ENCODE results near the gene EID1.
A peak's percentile ranks its signal among the peaks of the same experiment; 100 is the strongest.
"Not testable (repeated sequence)": the region's sequence is repeated elsewhere in the genome, so short reads cannot be mapped to it uniquely, and the experiment has no call there.

EID1 gene, protein sequence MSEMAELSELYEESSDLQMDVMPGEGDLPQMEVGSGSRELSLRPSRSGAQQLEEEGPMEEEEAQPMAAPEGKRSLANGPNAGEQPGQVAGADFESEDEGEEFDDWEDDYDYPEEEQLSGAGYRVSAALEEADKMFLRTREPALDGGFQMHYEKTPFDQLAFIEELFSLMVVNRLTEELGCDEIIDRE

DNA sequence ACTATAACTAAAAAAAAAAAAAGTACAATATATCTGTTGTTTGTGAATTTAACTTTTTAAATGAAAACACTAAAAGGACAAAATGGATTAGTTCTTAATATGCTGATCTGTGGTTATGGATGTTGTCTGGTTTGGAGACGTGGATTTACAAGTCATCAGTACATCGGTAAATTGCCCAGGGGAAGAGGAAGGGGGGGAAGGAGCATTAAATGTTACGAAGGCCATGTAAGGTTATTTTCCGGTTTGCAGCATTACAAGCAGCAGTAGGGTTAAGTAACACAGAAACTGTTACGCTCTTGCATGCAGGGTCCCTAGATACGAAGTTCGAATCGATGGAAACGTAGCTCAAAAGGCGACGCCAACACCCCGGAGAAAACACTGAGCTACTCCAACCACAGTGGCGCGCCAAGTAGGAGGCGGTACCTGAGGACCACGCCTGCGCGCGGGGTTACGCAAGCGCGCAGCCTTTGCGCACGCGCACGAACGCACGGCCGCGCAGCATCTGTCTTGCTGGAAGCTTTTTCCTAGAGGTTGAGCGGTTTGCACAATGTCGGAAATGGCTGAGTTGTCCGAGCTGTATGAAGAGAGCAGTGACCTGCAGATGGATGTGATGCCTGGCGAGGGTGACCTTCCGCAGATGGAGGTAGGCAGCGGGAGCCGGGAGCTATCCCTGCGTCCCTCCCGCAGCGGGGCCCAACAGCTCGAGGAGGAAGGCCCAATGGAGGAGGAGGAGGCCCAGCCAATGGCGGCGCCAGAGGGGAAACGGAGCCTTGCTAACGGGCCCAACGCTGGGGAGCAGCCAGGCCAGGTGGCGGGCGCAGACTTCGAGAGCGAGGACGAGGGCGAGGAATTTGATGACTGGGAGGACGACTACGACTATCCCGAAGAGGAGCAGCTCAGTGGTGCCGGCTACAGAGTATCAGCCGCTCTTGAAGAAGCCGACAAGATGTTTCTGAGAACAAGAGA, at the start of gene EID1:
Gene EID1 (plus strand): TSS at position 505 of the 966 bp plus-strand sequence. CDS start 43 bp downstream, at position 548.
- DNase-seq = peak; percentile 86

DNA sequence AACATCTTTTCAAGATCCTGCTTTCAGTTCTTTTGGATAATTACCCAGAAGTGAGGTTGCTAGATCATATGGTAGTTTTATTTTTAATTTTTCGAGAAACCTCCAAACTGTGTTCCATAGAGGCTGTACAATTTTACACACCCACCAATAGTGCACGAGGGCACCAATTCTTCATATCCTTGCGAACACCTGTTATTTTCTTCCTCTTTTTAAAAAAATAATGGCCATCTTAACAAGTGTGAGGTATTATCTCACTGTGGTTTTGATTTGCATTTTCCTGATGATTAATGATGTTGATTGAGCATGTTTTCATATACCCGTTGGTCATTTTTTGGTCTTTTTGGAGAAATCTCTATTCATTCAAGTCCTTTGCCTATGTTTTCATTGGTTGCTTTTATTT, 49.5 kb upstream of the EID1 start:
- no peak for DNase-seq

DNA sequence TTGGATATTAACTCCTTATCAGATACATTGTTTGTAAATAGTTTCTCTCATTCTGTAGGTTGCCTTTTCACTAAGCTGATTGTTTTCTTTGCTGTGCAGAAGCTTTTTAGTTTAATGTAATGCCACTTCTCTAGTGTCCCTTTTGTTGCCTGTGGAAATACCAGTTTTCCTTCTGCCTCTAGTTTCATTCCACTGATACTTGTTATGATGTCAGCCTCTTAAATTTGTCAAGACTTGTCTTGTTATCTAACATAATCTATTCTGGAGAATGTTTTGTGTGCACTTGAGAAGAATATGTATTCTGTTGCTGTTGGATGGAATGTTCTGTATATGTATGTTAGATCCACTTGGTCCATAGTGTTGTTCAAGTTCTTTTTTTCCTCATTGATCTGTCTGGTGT, 49.0 kb upstream of the EID1 start:
- DNase-seq = no peak

DNA sequence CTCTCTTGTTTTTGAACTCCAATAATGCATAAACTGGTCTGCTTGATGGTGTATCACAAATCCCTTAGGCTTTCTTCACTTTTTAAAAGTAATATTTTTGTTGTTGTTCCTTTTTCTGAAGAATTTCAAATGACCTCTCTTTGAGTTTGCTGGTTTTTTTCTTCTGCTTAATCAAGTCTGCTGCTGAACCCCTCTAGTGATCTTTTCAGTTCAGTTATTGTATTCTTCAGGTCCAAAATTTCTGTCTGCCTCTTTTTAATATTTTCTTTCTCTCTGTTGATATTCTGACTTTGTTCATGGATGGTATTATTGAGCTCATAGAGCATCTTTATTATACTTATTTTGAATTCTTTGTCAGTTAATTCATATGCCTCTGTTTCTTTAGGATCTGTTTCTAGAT, 45.3 kb upstream of the EID1 start:
- DNase-seq = no peak

DNA sequence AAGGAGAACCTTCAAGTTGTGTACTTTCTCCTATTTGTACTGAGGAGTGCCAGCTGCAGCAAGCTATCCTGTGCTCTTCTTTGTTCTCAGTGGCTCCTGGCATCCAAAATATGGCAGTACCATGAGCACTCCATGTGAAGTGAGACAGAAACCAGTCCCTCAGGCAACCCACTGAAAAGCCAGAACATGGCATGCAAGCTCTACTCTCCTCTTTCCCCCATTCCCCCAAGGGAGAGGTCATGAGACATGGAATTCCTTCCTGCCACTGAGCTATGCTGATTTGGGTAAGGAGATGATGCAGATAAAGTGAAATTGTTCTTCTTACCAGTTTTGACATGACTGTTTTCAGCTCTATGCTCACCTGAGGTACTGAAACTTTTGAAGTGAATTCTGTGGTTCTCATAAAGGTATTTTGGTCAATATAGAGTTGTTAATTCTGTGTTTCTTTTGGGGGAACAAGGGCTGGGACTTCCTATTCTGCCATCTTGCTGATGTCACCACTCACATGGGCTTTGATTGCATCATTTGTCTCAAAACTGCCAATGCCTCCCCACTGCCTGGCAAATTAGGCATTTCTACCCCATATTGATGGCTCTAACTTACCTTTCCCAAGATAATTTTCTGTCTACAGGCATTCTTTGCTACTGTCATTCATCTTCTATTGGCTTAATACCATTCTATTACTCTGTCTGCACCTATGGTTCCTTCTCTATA, 44.3 kb upstream of the EID1 start:
- DNase-seq = no peak

DNA sequence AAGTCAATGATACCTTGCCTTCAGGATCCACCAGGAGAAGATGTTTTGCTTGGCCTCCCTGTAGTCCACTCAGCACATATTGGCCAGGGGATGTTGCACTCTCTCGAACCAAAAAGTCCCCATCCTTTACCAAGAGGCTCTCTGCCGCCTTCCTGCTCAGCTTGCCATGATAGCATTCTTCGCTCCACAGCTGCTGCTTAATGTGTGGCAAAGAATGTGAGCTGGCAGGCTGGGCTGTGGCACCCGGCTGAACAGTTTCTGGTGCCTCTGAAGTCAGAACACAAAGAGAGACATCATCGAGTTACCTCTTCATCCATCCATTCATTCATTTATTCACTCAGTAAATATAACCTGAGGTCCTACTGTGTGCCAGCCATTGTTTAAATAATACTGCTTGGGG, 43.2 kb upstream of the EID1 start:
- no peak for DNase-seq

DNA sequence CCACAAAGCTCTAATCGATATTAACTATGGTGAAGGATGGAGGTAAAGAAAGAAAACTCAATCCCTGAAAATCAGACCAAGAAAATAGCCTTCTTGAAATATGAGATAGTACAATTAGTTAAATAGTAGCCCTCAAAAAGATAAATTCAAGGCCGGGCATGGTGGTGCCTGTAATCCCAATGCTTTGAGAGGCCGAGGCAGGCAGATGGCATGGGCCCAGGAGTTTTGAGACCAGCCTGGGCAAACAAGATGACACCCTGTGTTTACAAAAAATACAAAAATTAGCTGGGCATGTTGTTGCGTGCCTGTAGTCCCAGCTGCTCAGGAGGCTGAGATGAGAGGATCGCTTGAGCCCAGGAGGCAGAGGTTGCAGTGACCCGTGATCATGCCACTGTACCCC, 35.4 kb upstream of the EID1 start:
- no peak for DNase-seq

DNA sequence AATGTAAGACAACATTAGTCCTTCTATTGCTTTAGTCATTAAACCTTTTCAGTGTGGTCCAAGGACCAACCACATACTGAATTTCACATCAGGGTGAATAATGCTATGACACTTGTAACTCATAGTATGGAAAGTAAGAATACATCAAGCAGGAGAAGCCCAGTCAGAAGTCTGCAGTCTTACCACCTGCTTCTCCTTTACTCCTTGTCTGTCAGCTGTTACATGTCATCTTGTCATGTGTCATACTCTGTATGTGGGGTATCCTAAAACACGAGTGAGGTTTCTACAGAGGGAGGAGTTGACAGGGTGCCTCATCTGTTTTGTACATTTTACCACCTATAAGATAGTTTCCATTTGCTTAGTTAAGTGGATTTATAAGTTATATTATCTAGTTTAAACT, 32.8 kb upstream of the EID1 start:
- no peak for DNase-seq

DNA sequence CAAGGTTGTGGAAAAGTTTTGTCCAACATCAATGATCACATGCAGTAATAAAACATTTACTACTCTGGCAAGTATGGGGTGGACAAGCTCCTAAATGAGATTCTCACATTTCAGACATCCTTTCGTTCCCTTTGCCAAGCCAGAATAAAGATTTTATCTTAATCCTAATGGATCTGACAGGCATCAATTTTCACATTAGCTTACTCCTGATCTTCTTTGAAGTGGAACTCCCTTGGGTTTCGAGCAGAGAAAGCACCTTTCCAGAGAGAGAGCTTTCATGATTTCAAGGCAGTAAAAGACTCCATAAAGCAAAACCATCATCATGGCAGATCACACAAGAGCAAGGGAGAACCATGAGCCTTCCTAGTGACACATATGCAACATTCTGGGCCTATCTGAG, 27.3 kb upstream of the EID1 start:
- DNase-seq = no peak

DNA sequence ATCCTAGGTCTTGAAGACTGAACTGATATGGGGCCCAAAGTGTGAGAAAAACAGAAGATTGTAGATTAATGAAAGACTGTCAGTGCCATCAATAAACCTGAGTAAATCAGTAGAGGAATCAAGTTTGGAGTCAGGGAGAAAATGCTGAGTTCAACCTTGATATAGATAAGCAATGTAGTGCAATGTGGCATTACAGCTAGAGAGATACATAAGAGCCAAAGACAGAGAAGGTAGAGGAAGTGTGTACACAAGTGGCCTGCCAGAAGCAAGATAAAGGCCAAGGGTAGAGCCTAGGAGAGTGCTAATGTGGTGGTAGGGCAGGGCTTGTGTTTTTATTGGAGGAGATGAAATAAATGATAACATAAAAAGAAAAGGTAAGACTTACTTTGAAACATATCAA, 26.0 kb upstream of the EID1 start:
- DNase-seq = no peak

DNA sequence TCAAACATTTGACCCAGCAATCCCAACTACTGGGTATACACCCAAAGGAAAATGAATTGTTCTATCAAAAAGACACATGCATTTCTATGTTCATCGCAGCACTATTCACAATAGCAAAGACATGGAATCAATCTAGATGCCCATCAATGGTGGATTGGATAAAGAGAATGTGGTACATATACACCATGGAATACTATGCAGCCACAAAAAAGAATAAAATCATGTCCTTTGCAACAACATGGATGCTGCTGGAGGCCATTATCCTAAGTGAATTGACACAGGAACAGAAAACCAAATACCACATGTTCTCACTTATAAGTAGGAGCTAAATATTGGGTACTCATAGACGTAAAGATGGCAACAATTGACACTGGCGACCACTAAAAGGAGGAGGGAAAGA, 23.5 kb upstream of the EID1 start:
- not testable (repeated sequence) for DNase-seq

DNA sequence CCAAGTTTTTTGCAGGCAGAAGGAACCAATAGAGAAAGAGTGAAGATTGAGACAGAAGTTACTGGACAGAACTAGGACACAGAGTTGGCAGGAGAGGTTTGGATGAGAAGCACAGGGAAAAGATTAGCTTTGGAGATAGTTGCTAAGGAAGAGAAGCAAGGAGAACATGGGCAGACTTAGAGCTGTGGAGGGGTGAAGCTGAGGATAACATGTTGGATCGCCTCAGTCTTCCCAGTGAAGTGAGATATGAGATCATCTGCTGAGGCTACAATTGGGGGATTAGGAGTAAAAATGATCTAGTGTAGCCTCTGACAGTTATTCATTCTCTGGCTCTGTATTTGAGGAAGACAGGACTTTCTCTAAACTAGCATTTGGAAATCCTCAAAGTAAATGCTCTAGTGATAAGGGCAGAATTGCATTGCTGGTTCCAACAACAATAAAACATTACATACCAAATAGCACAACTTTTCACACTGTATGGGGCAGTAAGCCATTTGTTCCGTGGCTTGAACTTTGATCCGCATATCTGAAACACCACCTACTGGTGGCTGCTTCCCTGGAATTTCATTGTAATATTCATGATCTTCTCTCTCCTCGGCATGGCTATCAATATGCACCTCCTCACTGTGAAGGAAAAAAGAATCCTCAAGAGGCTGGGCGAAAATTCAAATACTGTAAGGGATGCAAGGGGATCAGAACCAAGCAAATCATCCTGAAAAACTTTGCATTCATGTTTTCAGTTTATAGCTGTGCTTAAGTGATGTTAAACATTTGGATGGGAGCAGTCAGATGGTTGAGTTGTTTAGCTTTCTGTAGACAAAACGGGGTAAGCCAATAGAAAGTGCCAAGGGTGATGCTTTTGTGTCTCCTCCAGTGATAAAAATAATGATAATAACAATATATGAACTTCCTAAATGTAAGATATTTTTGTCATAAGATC, 22.2 kb upstream of the EID1 start:
- no peak for DNase-seq

DNA sequence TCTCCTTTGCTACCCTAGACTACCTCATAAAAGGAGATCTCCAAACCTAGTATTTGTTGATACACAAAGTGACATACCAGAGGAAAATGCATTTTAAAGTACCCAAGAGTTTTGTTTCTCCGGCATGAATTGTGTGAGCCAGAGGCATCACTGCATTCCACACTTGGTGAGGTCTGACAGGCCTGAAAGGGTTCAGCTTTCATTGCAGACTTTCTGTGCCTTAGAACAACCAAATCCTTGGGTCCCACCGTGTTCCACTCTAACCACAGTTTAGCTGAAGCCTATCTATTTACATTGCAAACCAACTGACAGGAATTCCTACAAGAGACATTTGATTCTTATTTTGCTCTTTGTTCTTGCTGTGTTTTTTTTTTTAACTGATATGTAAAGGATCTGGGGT, 21.0 kb upstream of the EID1 start:
- no peak for DNase-seq

DNA sequence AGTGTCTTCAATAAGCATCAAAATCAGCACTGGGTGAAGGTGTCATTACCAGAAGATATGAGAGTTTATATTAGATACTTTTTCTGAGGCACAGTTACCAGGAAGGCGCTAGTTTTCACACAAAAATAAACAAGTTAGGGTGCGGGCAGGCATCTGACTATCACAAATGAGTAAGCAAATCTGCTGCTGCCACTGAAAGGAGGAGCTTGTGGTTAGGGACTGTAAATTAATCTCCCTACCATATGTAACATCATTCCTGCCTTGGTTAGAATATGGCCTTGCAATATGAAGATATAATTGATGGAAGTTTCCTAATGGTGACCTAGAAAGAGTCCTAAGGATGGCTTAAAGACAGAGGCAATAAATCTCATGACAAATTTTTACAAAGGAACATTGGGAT, 19.5 kb upstream of the EID1 start:
- no peak for DNase-seq

DNA sequence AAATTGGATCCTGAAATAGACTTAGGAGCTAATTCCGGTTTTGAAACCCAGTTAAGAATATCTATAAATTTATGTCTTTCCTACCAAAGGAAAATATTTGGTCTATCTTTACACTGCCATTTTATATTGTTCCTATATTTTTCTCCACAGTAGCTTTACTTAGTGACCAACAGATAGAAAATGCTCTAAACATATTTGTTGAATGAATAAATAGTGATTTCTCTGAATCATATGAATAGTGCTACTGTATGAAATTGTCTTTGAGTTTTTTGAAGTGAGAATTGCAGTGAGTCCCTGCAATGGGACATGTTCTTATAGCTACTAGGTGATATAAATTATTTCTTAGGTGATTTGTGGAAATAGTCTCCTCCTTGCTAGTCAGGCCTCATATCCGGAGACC, 18.5 kb upstream of the EID1 start:
- DNase-seq = no peak

DNA sequence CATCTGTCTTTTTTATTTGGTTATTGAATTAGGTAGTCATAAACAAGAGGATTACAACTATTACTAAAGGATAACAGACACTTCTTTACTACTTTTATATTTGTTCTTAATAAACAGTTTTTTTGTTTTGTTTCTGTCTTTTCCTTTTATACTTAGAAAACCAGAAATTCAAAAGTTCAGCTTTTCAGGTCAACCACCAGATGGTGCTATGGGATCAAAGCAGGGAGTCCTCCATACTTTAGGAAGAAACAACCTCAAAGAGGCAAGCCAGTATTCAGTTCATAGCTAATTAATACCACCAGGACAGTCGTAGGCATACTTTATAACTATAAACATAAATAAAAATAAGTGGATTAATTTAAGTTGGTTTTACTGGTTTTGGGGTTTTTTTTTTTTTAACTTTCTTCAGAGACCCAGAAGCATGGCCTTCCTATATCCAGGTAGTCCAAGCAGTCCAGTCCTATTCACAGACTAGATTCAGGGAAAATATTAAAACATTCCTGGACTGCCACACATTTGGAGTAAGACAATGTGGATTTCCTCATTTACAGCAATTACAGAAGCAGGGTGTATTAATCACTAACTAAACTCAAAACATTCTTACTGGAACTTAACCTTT, 16.0 kb upstream of the EID1 start:
- peak; percentile 25 for DNase-seq

DNA sequence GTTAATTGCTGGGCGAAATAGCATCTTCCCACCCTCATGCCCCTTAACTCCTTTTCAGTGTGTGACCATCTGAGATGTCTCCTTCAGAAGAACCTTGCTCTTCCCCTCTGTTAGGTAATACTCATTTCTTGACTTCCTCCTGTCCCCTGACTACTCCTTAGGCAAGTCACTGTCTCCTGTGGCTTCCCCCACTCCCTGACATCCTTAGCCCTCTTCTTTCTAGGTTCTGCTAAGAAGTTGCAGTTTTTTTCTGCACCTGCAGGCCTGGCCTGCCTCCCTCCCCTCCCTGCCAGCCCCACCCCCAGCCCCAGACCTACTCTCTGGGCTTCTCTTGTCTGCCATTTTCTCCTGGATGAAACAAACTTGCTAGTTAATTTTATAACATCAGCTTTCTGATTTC, 15.2 kb upstream of the EID1 start:
- DNase-seq = no peak

DNA sequence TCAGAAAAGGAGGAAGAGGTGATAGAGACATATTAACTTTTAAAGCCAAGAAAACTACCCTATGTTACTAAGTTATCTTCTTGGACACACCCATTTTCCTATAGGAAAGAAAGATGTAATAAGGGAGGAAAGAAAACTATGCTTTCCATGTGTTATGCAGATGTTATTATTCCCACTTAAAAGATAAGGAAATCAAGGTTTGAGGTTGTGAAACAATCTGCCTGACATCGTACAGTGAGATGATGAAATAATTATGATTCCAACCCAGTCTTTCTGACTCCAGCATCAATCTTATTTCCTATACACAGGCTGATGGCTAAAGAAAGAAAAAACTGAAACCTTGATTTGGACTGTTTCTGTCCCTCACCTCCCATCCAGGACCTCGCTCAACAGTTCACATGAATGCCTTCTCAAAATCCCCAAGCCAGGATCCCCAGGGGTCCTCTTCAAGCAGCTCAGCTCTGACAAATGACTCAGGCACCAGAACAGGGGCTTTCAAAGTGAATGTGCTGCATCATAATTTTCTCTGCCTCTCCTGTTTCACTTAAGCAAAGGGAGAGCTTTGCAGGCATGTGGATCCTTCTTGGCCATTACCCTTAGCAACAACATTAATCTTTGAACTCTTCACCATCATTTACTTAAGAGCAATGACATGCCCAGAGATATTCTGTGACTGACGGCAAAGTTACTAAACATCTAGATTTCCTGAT, 12.4 kb upstream of the EID1 start:
- no peak for DNase-seq

DNA sequence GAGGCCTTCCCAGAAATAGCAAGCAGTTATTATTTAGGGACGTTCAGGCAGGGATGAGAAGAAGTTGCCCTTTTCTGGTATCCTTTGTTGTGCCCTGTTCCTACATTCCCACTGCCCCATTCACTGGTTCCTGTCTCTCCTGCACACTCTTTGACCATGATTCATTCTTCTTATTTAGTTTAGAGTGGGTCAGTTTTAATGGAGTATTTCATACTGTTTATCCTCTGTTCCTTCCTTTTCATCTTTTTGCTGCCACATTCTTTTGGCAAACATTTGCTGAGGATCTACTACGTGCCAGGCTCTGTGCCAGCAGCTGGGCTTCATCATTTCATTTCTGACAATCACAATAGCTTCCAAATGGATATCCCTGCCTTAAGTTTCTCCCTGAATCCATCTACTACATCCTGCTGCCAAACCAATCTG, 11.8 kb upstream of the EID1 start:
- DNase-seq = no peak

DNA sequence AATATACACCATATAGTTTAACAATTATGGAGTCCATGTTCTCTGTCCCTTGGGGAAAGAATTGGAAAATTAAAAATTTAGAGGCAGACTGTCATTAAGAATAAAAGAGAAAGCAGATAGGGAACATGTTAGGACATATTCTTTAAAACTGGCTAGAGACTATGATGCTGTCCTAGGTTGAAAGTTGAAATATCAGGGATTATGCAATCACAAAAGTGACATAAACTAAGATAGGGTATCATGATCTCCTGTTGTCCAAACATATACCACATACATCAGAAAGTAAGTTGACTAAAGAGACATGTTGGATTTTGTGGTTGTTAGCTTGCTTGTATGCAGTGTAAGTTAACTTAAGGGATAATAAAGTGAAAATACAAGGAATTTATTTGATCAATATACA, 9.9 kb upstream of the EID1 start:
- DNase-seq = no peak

DNA sequence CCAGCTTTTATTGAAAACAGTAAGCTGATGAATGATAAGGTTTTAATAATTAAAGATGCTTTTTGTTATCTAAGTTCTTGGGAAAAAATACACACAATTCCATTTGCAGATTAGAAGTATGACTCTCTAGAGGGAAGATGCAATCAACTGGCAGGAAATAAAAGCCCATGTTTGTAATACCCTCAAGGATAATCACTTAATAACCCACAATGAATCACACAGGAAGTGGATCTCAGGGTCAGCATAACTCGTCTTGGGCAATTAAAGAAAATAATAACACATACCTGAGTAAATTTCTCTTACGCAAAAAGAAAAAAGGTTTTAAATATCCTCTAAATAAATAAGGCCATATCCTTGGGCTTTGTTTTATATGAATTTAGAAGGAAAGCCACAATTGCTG, 9.4 kb upstream of the EID1 start:
- DNase-seq = no peak

DNA sequence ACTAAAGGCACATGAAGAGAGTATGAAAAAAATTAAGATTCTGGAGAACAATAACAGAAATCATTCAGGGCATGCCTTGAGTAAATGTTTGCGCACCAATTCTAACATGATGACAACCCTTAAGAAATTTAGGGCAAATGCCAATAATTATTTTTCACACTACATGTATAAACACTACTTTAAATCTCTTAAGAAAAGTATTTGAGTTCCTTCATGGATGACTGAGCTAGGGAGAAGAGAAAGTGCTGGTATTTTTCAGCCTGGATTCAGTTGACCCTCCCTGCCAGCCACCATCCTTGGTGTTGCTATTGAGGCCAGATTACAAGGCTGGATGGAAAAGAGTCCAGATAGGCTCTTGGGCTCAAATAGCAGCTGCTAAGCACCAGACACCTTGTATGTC, 8.0 kb upstream of the EID1 start:
- no peak for DNase-seq
